HK-2 (cell line): ENCODE results near the gene LRRC8E.
"Not testable (repeated sequence)": the region's sequence is repeated elsewhere in the genome, so short reads cannot be mapped to it uniquely, and the experiment has no call there.

Experiments
- DNase-seq: peaks from one replicate; pipeline ENCODE4 v3.0.0-alpha.2; 2018; ENCODE audit not compliant: unreplicated experiment

Gene LRRC8E

GRCh38 chr19:7920519-7921301 lies 32.4 kb downstream of the LRRC8E start:
- DNase-seq, result peak; percentile 100

DNA sequence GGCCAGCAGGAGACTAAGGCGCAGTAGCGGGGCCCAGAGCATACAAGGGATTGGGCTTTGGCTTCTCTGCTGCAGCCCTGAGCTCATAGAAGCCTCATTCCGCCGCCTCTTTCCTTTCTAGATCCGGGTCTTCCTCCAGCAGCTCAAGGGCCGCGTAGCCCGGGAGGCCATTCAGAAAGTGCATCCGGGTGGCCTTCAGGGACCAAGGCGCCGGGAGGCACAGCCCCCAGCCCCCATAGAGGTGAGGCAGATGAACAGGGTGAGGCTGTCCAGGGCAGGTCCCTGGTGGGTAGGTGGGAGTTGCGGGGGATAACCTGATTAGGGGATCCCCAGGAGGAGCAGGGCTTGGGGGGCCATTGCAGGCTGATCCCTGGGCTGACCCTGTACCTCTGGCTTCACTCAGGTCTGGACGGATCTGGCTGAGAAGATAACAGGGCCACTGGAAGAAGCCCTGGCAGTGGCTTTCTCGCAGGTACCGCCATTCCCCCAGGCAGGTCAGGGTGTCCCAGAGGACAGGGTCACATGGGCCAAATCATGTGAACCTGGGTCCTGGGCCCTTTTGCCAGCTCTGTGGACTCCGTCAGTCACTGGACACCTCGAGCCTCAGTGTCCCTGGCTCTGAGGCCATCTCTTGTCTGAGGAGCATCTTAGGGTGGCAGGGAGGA lies 33.1 kb downstream of the LRRC8E start:
- DNase-seq, result no peak

DNA sequence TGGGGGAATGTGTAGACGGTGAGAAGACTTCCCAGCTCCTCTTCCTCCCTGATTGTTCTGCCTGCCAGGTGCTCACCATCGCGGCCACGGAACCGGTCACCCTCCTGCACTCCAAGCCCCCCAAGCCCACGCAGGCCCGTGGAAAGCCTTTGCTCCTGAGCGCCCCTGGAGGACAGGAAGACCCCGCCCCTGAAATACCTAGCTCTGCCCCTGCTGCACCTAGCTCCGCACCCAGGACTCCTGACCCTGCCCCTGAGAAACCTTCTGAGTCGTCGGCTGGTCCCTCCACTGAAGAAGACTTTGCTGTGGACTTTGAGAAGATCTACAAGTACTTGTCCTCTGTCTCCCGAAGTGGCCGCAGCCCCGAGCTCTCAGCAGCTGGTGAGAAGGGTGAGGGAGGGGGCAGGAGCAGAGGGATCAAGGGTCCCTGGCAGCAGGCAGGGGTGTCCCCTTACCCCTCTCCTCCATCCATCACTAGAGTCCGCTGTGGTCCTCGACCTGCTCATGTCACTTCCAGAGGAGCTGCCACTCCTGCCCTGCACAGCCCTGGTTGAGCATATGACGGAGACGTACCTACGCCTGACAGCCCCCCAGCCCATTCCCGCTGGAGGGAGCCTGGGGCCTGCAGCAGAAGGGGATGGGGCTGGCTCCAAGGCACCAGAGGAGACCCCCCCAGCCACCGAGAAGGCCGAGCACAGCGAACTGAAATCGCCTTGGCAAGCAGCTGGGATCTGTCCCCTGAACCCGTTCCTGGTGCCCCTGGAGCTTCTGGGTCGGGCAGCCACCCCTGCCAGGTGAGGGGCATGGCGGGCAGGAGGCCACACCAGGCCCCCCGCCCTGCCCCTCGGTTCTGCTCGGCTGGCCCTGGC lies 33.9 kb downstream of the LRRC8E start:
- DNase-seq, result no peak

DNA sequence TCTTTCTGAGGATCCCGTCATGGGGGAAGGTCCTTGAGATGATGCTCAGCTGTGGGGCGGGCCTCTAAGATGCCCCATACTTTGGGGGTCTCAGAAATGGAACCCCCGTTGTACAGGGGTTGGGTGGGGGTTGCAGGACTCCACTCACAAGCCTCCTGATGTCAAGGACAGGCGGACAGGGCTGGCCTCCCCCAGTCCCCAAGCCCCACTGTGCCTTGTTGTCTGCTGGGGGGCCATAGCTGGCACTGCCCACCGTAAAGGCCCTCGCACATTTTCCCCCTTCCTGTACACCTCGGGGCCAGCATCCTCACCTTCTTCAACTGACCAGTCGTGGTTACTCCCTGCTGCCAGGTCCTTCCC lies 34.5 kb downstream of the LRRC8E start:
- DNase-seq, result no peak

DNA sequence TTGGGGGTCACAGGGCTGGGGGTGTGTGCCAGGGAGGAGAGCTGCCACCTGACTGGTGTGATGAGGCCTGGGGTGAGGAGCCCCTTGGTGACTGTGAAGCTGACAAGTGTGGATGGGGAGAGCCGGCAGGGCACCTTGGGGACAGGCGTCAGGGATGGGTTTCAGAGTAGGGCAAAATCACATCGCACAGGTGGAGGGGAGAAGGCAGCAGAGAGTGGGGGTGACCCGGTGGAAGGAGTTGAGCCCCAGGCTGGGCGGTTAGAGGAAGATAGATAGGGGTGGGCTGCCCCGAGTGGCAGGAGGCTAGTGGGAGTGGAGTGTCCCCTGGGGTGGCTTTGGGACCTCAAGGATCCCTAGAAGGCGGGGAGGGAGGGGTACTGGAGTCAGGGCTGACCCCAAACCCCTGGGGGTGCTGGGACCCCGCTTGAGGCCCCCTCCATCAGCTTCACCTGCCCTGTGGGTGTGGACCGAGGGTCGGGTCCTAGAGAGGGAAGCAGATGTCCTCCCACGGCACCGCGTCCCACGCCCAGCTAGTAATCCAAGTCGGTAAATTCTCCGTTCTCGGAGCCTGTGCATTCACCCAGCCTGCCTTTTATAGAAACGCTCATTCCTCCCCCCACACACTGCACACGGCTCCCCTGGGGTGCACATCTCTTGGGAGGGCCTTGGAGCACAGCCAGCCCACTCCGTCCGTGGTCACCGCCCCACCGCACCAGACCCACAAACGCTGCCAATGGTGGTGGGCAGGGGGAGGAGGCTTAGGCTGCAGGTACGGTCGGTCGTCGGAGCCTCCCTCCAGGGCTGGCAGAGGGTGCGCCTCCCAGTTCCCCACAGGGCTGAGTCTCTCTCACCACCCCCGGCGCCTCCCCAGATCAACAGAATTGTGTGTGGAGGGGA lies 35.2 kb downstream of the LRRC8E start:
- DNase-seq, result no peak

GRCh38 chr19:7924241-7924640 lies 35.9 kb downstream of the LRRC8E start:
- DNase-seq, result no peak

DNA sequence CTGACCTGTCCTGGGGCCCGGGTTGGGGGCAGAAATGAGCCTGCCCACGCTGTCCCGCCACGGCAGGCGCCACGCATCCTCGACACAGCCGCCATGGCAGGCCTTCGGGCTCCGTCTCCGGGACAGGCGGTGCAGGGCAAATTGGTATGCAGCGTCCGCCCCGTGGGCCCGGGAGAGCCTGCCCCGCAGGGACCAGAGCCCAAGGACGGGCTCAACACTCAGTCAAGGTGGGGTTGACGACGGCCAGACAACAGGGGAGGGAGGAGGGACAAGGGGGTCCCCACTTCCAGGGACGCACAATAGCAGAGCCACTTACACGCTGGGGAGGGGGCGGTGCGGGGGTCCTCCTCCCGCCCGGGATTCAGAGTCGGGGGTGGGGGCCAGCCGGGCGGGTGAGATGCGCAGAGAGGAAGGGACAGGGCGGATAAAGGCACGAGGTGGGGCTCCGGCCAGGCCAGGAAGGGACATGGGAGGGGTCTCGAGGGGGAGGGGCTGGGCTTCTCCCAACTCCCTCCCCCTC lies 36.4 kb downstream of the LRRC8E start:
- no peak for DNase-seq

DNA sequence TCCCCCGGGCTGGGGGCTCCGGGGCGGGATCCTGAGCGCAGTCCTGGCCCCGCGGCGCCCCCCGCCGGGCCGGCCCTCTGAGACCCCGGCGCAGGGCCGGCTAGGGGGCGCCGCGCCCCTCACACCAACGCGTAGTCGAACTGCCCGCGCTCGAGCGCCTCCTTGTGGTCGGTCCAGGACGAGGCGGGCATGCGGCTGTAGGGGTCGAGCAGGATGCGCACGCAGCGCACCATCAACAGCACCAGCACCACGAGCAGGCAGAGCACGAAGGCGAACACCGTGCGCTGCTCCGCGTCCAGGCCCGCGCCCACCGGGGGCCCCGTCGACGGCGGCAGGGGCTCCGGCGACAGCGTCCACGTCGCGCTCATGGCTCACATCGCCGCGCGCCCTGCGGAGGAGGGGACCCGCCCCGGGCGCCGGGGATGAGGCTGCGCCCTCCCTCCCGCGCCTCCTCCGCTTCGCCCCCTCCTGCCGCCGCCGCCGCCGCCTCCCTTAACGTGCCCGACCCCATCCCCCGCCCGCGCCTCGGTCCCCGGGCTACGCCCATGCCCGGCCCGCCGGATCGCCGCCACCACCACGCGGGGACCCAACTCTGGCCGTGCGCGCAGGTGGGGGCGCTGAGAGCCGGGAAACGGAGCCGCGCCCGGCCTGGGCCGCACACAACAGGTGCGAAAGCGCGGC lies 37.0 kb downstream of the LRRC8E start:
- peak; percentile 83 for DNase-seq

DNA sequence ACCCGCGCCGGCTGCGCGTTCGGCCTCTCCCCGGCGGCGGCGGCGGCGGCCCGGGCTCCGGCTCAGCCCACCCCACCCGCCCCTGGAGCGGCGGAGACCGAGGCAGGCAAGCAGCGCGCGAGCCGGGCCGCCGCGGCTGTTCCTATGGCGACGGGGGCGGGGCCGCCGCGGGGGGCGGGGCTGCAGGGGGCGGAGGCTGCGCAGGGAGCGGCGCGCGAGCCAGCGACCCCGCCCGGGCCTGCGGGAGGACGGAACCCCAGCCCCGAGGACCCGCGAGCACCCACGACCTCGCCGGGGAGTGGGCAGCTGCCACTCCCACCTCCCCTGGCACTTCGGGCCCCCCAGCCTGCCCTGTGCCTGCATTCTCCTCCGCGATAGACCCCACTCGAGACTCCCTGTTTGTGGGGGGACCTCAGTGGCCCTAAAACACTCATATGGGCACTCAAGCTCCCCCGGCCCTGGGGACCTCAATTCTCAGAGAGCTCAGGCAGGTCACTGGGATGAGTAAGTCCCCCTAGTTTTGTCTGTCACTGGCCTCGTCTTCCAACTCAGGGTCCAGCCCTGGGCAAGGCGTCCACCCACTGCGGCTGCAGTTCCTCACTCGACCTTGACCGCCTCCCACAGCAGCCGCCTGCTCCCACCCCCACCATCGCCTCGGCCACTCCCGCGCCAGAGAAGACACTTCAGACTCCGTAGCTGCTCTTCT lies 37.9 kb downstream of the LRRC8E start, which contains the start of gene CTXN1:
Gene CTXN1 (minus strand): TSS at position 115 of the 706 bp plus-strand sequence. CDS start 597 bp downstream, outside the sequence.
- DNase-seq, result peak; percentile 71

DNA sequence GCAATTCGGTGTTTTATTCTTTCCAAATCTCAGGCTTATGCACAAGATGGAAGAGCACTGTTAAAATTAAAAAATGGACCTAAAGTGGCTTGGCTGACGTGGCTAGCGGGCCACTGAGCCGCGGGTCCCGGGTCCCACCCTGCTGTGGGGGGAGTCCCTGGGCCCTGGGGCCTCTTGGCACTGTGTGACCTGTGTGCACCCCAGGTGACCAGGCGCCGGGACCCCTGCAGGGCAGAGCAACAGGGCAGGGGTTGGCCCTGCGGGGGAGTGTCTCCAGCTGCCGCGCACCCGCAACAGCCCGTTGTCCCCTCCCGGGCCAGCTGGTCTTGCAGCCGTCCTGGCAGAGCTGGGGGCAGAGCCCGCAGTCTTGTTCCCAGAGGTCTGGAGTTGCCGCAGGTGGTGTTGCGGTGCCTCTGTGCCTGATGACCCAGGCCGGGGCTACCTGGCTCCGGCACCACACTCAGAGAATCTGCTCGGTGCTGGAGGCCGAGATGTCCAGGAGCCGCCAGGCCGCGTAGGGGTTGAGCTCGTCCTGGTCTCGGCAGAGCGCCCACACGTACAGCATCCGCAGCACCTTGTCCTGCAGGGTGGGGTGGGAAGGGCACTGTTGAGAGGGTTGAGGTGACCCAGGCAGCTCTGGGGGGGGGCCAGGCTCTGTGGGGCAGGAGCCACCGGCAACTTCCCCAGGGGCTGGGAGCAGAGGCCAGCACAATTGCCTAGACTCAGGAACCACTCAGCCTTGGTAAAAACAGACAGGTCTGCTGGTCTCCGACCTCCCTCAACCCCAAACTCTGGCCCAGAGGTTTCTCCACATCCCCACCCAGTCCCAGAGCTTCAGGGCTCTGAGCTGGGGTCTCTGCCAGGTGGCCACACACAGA lies 38.7 kb downstream of the LRRC8E start:
- no peak for DNase-seq

- DNase-seq, result no peak
These were observed 39.5 kb downstream of the LRRC8E start for GRCh38 chr19:7927605-7928333.

GRCh38 chr19:7928334-7928706 lies 40.0 kb downstream of the LRRC8E start:
- DNase-seq, result no peak

- DNase-seq, result peak; percentile 62
These were observed 40.7 kb downstream of the LRRC8E start for GRCh38 chr19:7928741-7929701.

- DNase-seq, result not testable (repeated sequence)
These were observed 41.7 kb downstream of the LRRC8E start for GRCh38 chr19:7930030-7930429.

DNA sequence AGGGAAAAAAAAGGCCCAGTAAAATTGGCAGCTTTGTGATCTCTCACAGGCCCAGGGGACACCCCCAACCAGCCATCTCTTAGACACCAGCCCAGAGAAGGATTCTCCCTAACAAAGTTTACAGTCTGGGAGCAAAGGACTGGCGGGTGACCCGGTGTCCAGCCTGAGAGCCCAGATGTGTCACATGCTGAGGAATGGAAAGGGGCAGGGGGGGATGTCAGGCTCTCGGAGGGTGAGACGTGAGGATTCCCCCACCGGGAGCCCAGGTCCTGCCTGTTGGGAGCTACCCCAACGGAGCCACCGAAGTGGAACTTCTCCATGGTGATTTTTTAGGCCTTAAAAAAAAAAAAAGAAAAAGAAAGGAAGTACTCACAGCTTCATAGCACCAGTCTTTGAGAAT lies 42.5 kb downstream of the LRRC8E start:
- no peak for DNase-seq

DNA sequence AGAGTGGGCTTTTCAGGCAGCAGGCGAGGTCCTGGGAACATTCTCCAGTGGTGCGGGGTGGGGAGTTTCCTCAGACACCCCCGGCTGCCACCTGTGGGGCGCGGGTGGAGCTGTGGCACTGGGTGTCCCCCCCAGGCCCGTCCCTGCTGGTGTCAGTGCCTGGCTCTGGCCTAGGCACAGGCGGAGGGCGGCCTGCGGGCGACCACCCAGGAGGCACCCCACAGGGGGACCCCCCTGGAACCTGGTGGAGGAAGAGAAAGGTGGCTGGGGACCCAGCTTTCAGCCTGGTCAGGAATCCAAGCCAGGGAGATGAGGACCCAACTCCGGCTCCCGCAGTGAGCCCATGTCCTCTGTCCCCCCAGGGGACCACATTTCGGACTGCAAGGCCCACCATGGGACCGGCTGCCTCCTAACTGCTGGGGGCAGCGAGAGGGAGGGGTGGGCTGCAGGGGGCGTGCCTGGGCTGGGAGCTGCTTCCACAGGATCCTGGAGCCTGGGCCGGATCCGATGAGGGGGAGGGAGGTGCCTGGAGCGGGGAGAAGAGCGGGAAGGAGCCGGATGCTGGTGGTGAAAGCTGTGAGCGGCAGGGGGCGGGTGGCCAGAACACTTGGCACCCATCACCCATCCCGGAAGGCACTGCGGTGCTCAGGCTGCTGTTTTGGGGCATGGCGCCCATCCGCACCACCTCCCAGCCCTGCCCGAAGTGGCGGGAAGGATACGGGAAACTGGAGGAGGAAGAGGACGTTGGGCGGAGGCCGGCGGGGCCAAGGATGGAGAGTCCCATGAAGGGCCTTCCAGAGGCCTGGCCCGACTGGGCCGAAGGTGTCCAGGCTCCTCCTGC lies 43.1 kb downstream of the LRRC8E start:
- DNase-seq, result no peak
